ENCODE measurements around the gene TMX3. TPM values are rescaled to one million over a fixed set of nuclear protein-coding genes. Genes with fewer than 3 reads are reported as not detected.

Gene TMX3
- total and polyA plus RNA-seq, 7 donors = 8.5 to 25.3 (median 18.5) TPM

DNA sequence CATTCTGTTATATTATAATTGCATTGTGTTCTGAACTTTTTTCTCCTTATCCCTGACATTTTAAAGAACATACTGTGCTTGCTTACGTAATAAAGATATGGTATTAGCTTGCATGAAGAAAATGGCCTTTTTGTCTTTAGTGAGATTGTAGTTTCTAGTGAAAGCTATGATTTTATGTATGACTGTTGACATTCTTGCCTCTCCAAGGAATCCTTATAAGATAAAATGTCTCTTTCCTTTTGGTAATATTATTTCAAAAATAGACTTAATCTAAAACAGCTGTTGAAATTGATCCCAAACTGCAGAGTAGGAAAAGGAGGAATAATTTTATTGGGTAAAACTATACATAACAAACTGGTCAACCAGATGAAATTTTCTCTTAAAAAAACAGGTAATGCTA lies 42.2 kb upstream of the TMX3 start:
- Histone ChIP-seq H3K27ac (no peak overlapping the region), H3K4me3 (no peak overlapping the region), H3K4me1 (no peaks in the 10 kb centered on the region), H3K9me3 (peaks cover 5% of the 10 kb centered on the region), H3K27me3 (ENCODE audit: insufficient read depth in 3 of 3, low read length in 2 of 3) (no peaks in the 10 kb centered on the region), H3K36me3 (ENCODE audit: insufficient read depth in 1 of 2, low read depth in 1 of 2) (no peaks in the 10 kb centered on the region)
- DNase-seq = no peak
- TF ChIP-seq, protein P1, sequence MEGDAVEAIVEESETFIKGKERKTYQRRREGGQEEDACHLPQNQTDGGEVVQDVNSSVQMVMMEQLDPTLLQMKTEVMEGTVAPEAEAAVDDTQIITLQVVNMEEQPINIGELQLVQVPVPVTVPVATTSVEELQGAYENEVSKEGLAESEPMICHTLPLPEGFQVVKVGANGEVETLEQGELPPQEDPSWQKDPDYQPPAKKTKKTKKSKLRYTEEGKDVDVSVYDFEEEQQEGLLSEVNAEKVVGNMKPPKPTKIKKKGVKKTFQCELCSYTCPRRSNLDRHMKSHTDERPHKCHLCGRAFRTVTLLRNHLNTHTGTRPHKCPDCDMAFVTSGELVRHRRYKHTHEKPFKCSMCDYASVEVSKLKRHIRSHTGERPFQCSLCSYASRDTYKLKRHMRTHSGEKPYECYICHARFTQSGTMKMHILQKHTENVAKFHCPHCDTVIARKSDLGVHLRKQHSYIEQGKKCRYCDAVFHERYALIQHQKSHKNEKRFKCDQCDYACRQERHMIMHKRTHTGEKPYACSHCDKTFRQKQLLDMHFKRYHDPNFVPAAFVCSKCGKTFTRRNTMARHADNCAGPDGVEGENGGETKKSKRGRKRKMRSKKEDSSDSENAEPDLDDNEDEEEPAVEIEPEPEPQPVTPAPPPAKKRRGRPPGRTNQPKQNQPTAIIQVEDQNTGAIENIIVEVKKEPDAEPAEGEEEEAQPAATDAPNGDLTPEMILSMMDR (IDR thresholded peaks at IDR 0.05) = no peak
- 79 to 83% (median 80%) methylated on average over 1 of the region's 1 CpG for WGBS, 3 donors
- ATAC-seq = no peak
- intact Hi-C loops (cut with DNase I) = no loop called here

DNA sequence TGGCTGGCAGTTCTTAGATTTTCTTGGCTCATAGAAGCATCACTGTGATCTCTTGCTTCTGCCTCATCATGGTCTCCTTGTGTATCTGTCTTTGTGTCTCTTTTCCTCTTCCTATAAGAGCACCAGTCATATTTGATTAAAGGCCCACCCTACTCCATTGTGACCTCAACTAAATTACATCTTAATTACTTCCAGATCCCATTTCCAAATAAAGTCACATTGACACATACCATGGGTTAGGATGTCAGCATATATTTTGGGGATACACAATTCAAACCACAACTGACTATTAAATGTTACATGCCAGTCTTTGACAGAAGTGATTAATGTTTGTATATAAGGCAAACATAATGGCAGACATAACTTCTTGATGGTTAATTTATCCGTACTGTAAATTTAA lies 27.3 kb upstream of the TMX3 start:
- H3K36me3 ChIP-seq (ENCODE audit: insufficient read depth in 1 of 2, low read depth in 1 of 2) = no peaks in the 10 kb centered on the region
- 75 to 83% (median 77%) methylated on average over 1 of the region's 1 CpG for WGBS, 3 donors
- no peaks in the 10 kb centered on the region for H3K9me3 ChIP-seq
- ATAC-seq = no peak
- TF ChIP-seq, protein P1 (IDR thresholded peaks at IDR 0.05) = no peak
- no peaks in the 10 kb centered on the region for H3K4me1 ChIP-seq
- intact Hi-C loops (cut with DNase I) = no loop called here
- no peak overlapping the region for H3K27ac ChIP-seq
- no peaks in the 10 kb centered on the region for H3K27me3 ChIP-seq (ENCODE audit: insufficient read depth in 3 of 3, low read length in 2 of 3)
- H3K4me3 ChIP-seq = no peak overlapping the region
- DNase-seq = no peak

DNA sequence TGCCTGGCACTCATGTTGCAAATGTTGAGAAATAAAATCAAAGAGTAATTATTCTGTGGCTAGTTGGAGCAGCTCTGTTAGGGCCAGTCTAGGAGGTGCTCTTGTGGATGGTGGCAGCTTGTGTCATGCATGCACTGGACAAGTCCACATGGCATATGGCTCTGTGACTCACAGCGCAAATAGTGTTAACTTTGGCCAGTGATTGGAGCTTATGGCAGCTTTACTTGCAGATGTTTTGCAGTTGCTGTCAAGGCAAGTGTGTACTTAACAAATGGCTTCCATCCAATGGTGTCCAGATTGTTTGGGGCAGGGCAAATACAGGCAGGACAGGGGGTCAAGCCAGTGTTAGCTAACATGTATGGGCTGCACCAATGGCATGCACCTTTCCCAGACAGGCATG lies 26.1 kb upstream of the TMX3 start:
- Histone ChIP-seq H3K27ac (no peak overlapping the region), H3K27me3 (ENCODE audit: insufficient read depth in 3 of 3, low read length in 2 of 3) (no peaks in the 10 kb centered on the region), H3K4me3 (no peak overlapping the region), H3K9me3 (no peaks in the 10 kb centered on the region), H3K4me1 (no peaks in the 10 kb centered on the region), H3K36me3 (ENCODE audit: insufficient read depth in 1 of 2, low read depth in 1 of 2) (no peaks in the 10 kb centered on the region)
- WGBS, 3 donors = 90 to 99% (median 95%) methylated on average over 1 of the region's 1 CpG
- intact Hi-C loops (cut with DNase I) = no loop called here
- ATAC-seq (no peak), DNase-seq (no peak)
- TF ChIP-seq, protein P1 (IDR thresholded peaks at IDR 0.05) = no peak

DNA sequence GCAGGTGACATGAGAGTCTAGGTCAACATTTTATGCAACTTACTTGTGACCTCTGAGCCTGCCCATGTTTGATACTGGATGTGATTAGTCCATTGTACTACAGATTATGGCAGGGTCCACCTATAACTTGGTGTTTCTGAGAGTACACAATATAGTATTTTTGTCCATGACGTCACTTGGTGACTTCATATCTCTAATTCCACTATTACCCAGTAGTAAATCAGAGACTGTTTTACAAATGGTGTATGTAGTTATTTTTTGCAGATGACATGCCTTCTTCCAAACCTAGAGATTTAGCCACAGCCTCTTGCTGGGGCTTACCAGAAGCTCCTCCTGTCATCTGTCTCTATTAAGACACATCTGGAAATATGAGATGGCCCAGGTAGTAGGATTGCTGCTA lies 24.6 kb upstream of the TMX3 start:
- no peaks in the 10 kb centered on the region for H3K36me3 ChIP-seq (ENCODE audit: insufficient read depth in 1 of 2, low read depth in 1 of 2)
- ATAC-seq (no peak), DNase-seq (no peak)
- H3K27me3 ChIP-seq (ENCODE audit: insufficient read depth in 3 of 3, low read length in 2 of 3) = no peaks in the 10 kb centered on the region
- TF ChIP-seq, protein P1 (IDR thresholded peaks at IDR 0.05) = no peak
- H3K4me3 ChIP-seq = no peak overlapping the region
- intact Hi-C loops (cut with DNase I) = loop anchor here in 1 of 2 donors (10.0 kb wide), 1 partner anchor 1515 kb away; no protein-coding TSS in a partner anchor
- H3K27ac ChIP-seq = no peak overlapping the region
- no peaks in the 10 kb centered on the region for H3K9me3 ChIP-seq
- H3K4me1 ChIP-seq = no peaks in the 10 kb centered on the region
- 82 to 84% (median 83%) methylated on average over 1 of the region's 1 CpG for WGBS, 3 donors

DNA sequence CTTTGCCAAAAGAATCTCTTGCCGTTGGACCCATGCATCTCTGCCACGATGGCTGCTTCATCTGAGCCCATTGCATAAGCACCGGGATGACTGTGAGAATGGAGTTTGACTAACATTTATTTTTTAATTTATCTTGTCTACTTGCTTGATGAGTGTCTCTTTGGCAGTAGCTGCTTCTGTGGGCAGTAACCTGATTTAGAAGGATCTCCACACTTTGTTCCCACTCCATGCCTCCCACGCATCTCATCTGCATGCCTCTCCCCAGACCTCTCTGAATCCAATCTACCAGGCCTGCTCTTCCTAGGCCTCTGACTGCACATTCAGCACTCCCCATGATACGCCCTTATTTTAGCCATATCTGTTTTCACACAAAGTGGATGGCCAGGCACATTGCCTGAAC lies 23.7 kb upstream of the TMX3 start:
- DNase-seq (no peak), ATAC-seq (no peak)
- 90 to 96% (median 92%) methylated on average over 5 of the region's 5 CpGs for WGBS, 3 donors
- intact Hi-C loops (cut with DNase I) = loop anchor here in 1 of 2 donors (10.0 kb wide), 1 partner anchor 1514 kb away; no protein-coding TSS in a partner anchor
- Histone ChIP-seq H3K9me3 (no peaks in the 10 kb centered on the region), H3K27me3 (ENCODE audit: insufficient read depth in 3 of 3, low read length in 2 of 3) (no peaks in the 10 kb centered on the region), H3K36me3 (ENCODE audit: insufficient read depth in 1 of 2, low read depth in 1 of 2) (no peaks in the 10 kb centered on the region), H3K27ac (no peak overlapping the region), H3K4me1 (no peaks in the 10 kb centered on the region), H3K4me3 (no peak overlapping the region)
- TF ChIP-seq, protein P1 (IDR thresholded peaks at IDR 0.05) = no peak

Measured in psoas muscle (tissue), 8 donors.